HCT116 (cell line): ENCODE measurements around the gene SSU72. TPM values are rescaled to one million over a fixed set of nuclear protein-coding genes. Genes with fewer than 3 reads are reported as not detected.

Experiments
- ATAC-seq: fragments of 200-7000 bp; cut with Tn5 transposase; 2 replicates; pipeline ENCODE4 v1.9.1; 2020; ENCODE audit warnings: mild to moderate bottlenecking, moderate library complexity
- BruUV-seq: library from RNA; stranded (reverse); fragments of 400-500 nt; replicated peaks from 2 replicates; lab custom pipeline; 2021; lab: Mats Ljungman, UMichigan
- CTCF ChIA-PET: fragments of 300-600 bp; sonication (Branson Sonifier 250); formaldehyde crosslinking; loops from one replicate; lab custom pipeline; 2021; ENCODE audit warnings: antibody characterized with exemption; lab: Charles Lee
- POLR2A ChIA-PET: fragments of 300-600, 350-600 bp; sonication (Branson Sonifier 250); formaldehyde crosslinking; loops from one replicate; lab custom pipeline; 2021; ENCODE audit warnings: antibody characterized with exemption; lab: Charles Lee
- RAD21 ChIA-PET, 2 experiments: fragments of 300-600 bp; sonication (Branson Sonifier 250); formaldehyde crosslinking; loops; one replicate each; lab custom pipeline; 2023; ENCODE audit warnings: low total read pairs in 2 of 2; ENCODE audit not compliant: uncharacterized antibody in 2 of 2, unreplicated experiment in 2 of 2, low non-redundant PET in 1 of 2; lab: Charles Lee
- DNase-seq: peaks from one replicate; pipeline ENCODE4 v3.0.0-alpha.2; 2010; ENCODE audit warnings: low read depth, low spot score
- H2AFZ ChIP-seq: fragments of 200-600 bp; shearing (Covaris generic), sonication (generic); 2 replicates; pipeline ENCODE4 v1.6.1; 2017; ENCODE audit warnings: low read depth, mixed run types, mixed read lengths, antibody characterized with exemption, low read length; ENCODE audit not compliant: poor library complexity, severe bottlenecking
- H3K27ac ChIP-seq: 2 replicates; pipeline ENCODE4 v1.5.1; 2012; ENCODE audit warnings: low read depth, low read length
- H3K27me3 ChIP-seq: fragments of 200-600 bp; sonication (generic); 2 replicates; pipeline ENCODE4 v1.6.1; 2016; ENCODE audit warnings: mixed run types, low read length, mixed read lengths; ENCODE audit not compliant: insufficient read depth
- H3K36me3 ChIP-seq, 2 experiments: fragments of 200-500 bp in 1 of 2; fragments of 200-600 bp in 1 of 2; sonication (Bioruptor generic) in 1 of 2; sonication (generic) in 1 of 2; 2 replicates each; pipeline versions ENCODE4 v1.5.1 to v1.6.1; 2014 to 2016; ENCODE audit warnings: low read length in 2 of 2, inconsistent platforms in 1 of 2, mixed read lengths in 1 of 2, mixed run types in 1 of 2; ENCODE audit not compliant: insufficient read depth in 2 of 2, control insufficient read depth in 1 of 2
- H3K4me1 ChIP-seq, 2 experiments: fragments of 200-600 bp in 1 of 2; sonication (generic) in 1 of 2; 2 replicates each; pipeline versions ENCODE4 v1.5.1 to v1.6.1; 2012 to 2017; ENCODE audit warnings: low read length in 2 of 2, inconsistent platforms in 1 of 2, mild to moderate bottlenecking in 1 of 2, mixed read lengths in 1 of 2, mixed run types in 1 of 2, moderate library complexity in 1 of 2; ENCODE audit not compliant: insufficient read depth in 2 of 2, control insufficient read depth in 1 of 2
- H3K4me2 ChIP-seq: fragments of 200-600 bp; sonication (generic); 2 replicates; pipeline ENCODE4 v1.6.1; 2017; ENCODE audit warnings: mixed run types, low read length, mixed read lengths
- H3K4me3 ChIP-seq, 2 experiments: fragments of 200-600 bp in 1 of 2; sonication (generic) in 1 of 2; replicated peaks in 1 of 2; 2 replicates each; pipeline ENCODE4 v1.5.1; 2011 to 2016; ENCODE audit warnings: low read length in 2 of 2, control low read depth in 1 of 2, low read depth in 1 of 2, mild to moderate bottlenecking in 1 of 2, mixed read lengths in 1 of 2, mixed run types in 1 of 2
- H3K79me2 ChIP-seq: fragments of 200-600 bp; sonication (generic); 2 replicates; pipeline ENCODE4 v1.6.1; 2017; ENCODE audit warnings: mild to moderate bottlenecking, mixed run types, low read length, moderate library complexity, mixed read lengths; ENCODE audit not compliant: insufficient read depth
- H3K9ac ChIP-seq: fragments of 200-600 bp; sonication (generic); 2 replicates; pipeline ENCODE4 v1.6.1; 2016; ENCODE audit warnings: low read length, mixed read lengths
- H3K9me2 ChIP-seq: fragments of 200-600 bp; sonication (generic), shearing (Covaris generic); 2 replicates; pipeline ENCODE4 v1.6.1; 2017; ENCODE audit warnings: mixed run types, mild to moderate bottlenecking, moderate library complexity; ENCODE audit not compliant: insufficient read depth
- H3K9me3 ChIP-seq, 2 experiments: fragments of 200-500 bp in 1 of 2; fragments of 200-600 bp in 1 of 2; sonication (Bioruptor generic) in 1 of 2; sonication (generic) in 1 of 2; 2 replicates each; pipeline ENCODE4 v1.6.1; 2014 to 2017; ENCODE audit warnings: low read length in 2 of 2, mixed read lengths in 2 of 2, inconsistent platforms in 1 of 2, low read depth in 1 of 2, mild to moderate bottlenecking in 1 of 2, mixed run types in 1 of 2, moderate library complexity in 1 of 2; ENCODE audit not compliant: control insufficient read depth in 1 of 2, insufficient read depth in 1 of 2
- H4K20me1 ChIP-seq: fragments of 200-600 bp; sonication (generic), shearing (Covaris generic); 2 replicates; pipeline ENCODE4 v1.6.1; 2017; ENCODE audit warnings: mixed run types, mild to moderate bottlenecking, moderate library complexity; ENCODE audit not compliant: insufficient read depth
- ATF3 ChIP-seq: IDR thresholded peaks from 2 replicates; pipeline ENCODE4 v1.6.1; 2012
- CEBPB ChIP-seq: IDR thresholded peaks from 2 replicates; pipeline ENCODE4 v1.6.1; 2012; ENCODE audit warnings: low read depth
- CTCF ChIP-seq, 3 experiments: fragments of 200-600 bp in 1 of 3; sonication (generic) in 1 of 3; IDR thresholded peaks in 2 of 3; conservative IDR thresholded peaks in 1 of 3; 2 replicates each; pipeline ENCODE4 v1.5.1; 2012 to 2017; ENCODE audit warnings: low read depth in 2 of 3, low read length in 2 of 3, antibody characterized with exemption in 1 of 3, borderline replicate concordance in 1 of 3, control low read depth in 1 of 3, mild to moderate bottlenecking in 1 of 3, mixed read lengths in 1 of 3, mixed run types in 1 of 3, moderate library complexity in 1 of 3; ENCODE audit not compliant: insufficient read depth in 1 of 3
- EGR1 ChIP-seq: IDR thresholded peaks from 2 replicates; pipeline ENCODE4 v1.6.1; 2012; ENCODE audit warnings: low read depth
- ELF1 ChIP-seq: IDR thresholded peaks from 2 replicates; pipeline ENCODE4 v1.6.1; 2012; ENCODE audit warnings: low read depth, borderline replicate concordance
- EZH2 ChIP-seq: fragments of 200-600 bp; sonication (generic); IDR thresholded peaks from 2 replicates; pipeline ENCODE4 v1.6.1; 2017; ENCODE audit warnings: antibody characterized with exemption, mixed run types
- EZH2phosphoT487 ChIP-seq: fragments of 200-600 bp; IDR thresholded peaks from 2 replicates; pipeline ENCODE4 v1.6.1; 2018; ENCODE audit warnings: antibody characterized with exemption, borderline replicate concordance
- JUND ChIP-seq: IDR thresholded peaks from 2 replicates; pipeline ENCODE4 v1.6.1; 2012
- MAX ChIP-seq: IDR thresholded peaks from 2 replicates; pipeline ENCODE4 v1.6.1; 2012
- POLR2A ChIP-seq: IDR thresholded peaks from 2 replicates; pipeline ENCODE4 v1.7.0; 2011; ENCODE audit warnings: borderline replicate concordance; ENCODE audit not compliant: insufficient read depth, insufficient read length; ENCODE audit errors: extremely low read depth
- POLR2AphosphoS5 ChIP-seq: IDR thresholded peaks from 2 replicates; pipeline ENCODE4 v1.6.1; 2011; ENCODE audit warnings: mild to moderate bottlenecking, low read depth, low read length, moderate library complexity
- REST ChIP-seq: IDR thresholded peaks from 2 replicates; pipeline ENCODE4 v1.6.1; 2012; ENCODE audit warnings: low read depth
- intact Hi-C: fragments of 100-400 bp; cut with micrococcal nuclease; formaldehyde crosslinking; loops from 2 replicates; pipeline ENCODE4 v1.10.0; 2022
- total RNA-seq: library from RNA; stranded (reverse); gene quantifications from one replicate; pipeline ENCODE4 v1.2.1, GENCODE V29; 2021; ENCODE audit not compliant: unreplicated experiment

The SSU72 gene
- total RNA-seq, 1 experiment from 2014 or later = 134 TPM

GRCh38 chr1:1597275-1597930 lies 22.7 kb upstream of the SSU72 start:
- no peak overlapping the region for H3K9ac ChIP-seq
- ATAC-seq = peak; percentile 73
- no TSS peak for BruUV-seq
- H3K4me2 ChIP-seq = peak overlapping the region; percentile 65
- POLR2A ChIA-PET = no interaction called here
- H2AFZ ChIP-seq = no peak overlapping the region
- no peaks in the 10 kb centered on the region for H4K20me1 ChIP-seq
- no peaks in the 10 kb centered on the region for H3K79me2 ChIP-seq
- no peaks in the 10 kb centered on the region for H3K9me3 ChIP-seq
- H3K4me3 ChIP-seq = peak overlapping the region in 1 of 2 experiments; percentile 16; a peak in 1 of 4 replicates
- intact Hi-C loops = no loop called here
- CTCF ChIA-PET = no interaction called here
- TF ChIP-seq CTCF (IDR thresholded peaks at IDR 0.05 in 2 of 3, conservative IDR thresholded peaks at IDR 0.05 in 1 of 3; ENCODE audit: borderline replicate concordance in 1 of 3, insufficient read depth in 1 of 3, low read depth in 2 of 3, low read length in 2 of 3) (peak in 2 of 3 experiments; percentile 47 to 68; a peak in 4 of 6 replicates), POLR2AphosphoS5 (0 out of 2 replicates have a peak, but pooled peaks have one; percentile 12), EZH2phosphoT487 (no peak)
- TF ChIP-seq, all 23 proteins: peak for 2
- H3K9me2 ChIP-seq = no peaks in the 10 kb centered on the region
- no peak overlapping the region; the same call in 1 of the 2 replicates for H3K27ac ChIP-seq
- no peaks in the 10 kb centered on the region for H3K36me3 ChIP-seq
- H3K4me1 ChIP-seq = peaks cover 10 to 34% of the 10 kb centered on the region in 2 experiments; a peak in 3 of 4 replicates
- DNase-seq = no peak
- RAD21 ChIA-PET = no interaction called here
- peaks cover 11% of the 10 kb centered on the region; the same call in 1 of the 2 replicates for H3K27me3 ChIP-seq

GRCh38 chr1:1596493-1597274 lies 22.0 kb upstream of the SSU72 start:
- Histone ChIP-seq H3K4me2 (peak overlapping the region; percentile 65; the same call in 1 of the 2 replicates), H3K9ac (no peak overlapping the region), H4K20me1 (no peaks in the 10 kb centered on the region), H3K9me3 (no peaks in the 10 kb centered on the region), H3K36me3 (no peaks in the 10 kb centered on the region), H3K79me2 (no peaks in the 10 kb centered on the region), H3K4me1 (peaks cover 10 to 35% of the 10 kb centered on the region in 2 experiments; a peak in 3 of 4 replicates), H3K4me3 (no peak overlapping the region), H3K9me2 (no peaks in the 10 kb centered on the region), H3K27me3 (peaks cover 11% of the 10 kb centered on the region; the same call in 1 of the 2 replicates), H2AFZ (no peak overlapping the region), H3K27ac (no peak overlapping the region)
- ATAC-seq (no peak), DNase-seq (no peak)
- intact Hi-C loops = no loop called here
- ChIA-PET RAD21 (no interaction called here), CTCF (no interaction called here), POLR2A (no interaction called here)
- no TSS peak for BruUV-seq
- TF ChIP-seq CEBPB (no peak), EGR1 (no peak), ATF3 (no peak), MAX (no peak), POLR2A (no peak), ELF1 (no peak), JUND (no peak), EZH2 (no peak), EZH2phosphoT487 (no peak), REST (no peak)
